Measurements from ENCODE around the gene SBNO2.
"Not testable (repeated sequence)": the region's sequence is repeated elsewhere in the genome, so short reads cannot be mapped to it uniquely, and the experiment has no call there.

SBNO2 gene

GRCh38 chr19:1173845-1174809 is at the start of gene SBNO2:
Gene SBNO2 (minus strand): TSS chr19:1174268. CDS start chr19:1154276, 19,992 bp downstream.
- DNase-seq, result peak; percentile 95 to 97

- peak in 1 of 2 donors; percentile 40 for DNase-seq
Observed at GRCh38 chr19:1223018-1223855, 49.2 kb upstream of the SBNO2 start.

GRCh38 chr19:1222394-1222793 is 48.3 kb upstream of the SBNO2 start:
- no peak for DNase-seq

- DNase-seq, result no peak
Observed at GRCh38 chr19:1221904-1222255, 47.8 kb upstream of the SBNO2 start.

GRCh38 chr19:1220976-1221903 is 47.2 kb upstream of the SBNO2 start:
- DNase-seq, result no peak

GRCh38 chr19:1220477-1220930 is 46.4 kb upstream of the SBNO2 start:
- no peak for DNase-seq

- DNase-seq, result no peak
Observed at GRCh38 chr19:1219786-1220476, 45.9 kb upstream of the SBNO2 start.

- DNase-seq, result no peak
Observed at GRCh38 chr19:1218751-1219567, 44.9 kb upstream of the SBNO2 start.

GRCh38 chr19:1217366-1217765 is 43.3 kb upstream of the SBNO2 start:
- DNase-seq, result no peak

GRCh38 chr19:1216756-1217155 is 42.7 kb upstream of the SBNO2 start:
- no peak for DNase-seq

GRCh38 chr19:1214862-1215731 is 41.0 kb upstream of the SBNO2 start:
- no peak for DNase-seq

- DNase-seq, result no peak
Observed at GRCh38 chr19:1214299-1214861, 40.3 kb upstream of the SBNO2 start.

GRCh38 chr19:1213391-1214286 is 39.6 kb upstream of the SBNO2 start:
- DNase-seq, result peak; percentile 51 to 61

GRCh38 chr19:1211494-1212234 is 37.6 kb upstream of the SBNO2 start:
- no peak for DNase-seq

- no peak for DNase-seq
Observed at GRCh38 chr19:1210227-1210538, 36.1 kb upstream of the SBNO2 start.

- not testable (repeated sequence) for DNase-seq
Observed at GRCh38 chr19:1208830-1209229, 34.8 kb upstream of the SBNO2 start.

- peak; percentile 32 to 43 for DNase-seq
Observed at GRCh38 chr19:1206864-1207450, 32.9 kb upstream of the SBNO2 start.

All from stimulated activated CD4-positive, alpha-beta T cell treated with anti-CD3 and anti-CD28 coated beads, Interleukin-2, amount 100 ng/mL, for 24 hours (primary cell).